Activated CD4-positive, alpha-beta T cell treated with anti-CD3 and anti-CD28 coated beads, Interleukin-2, Interleukin-6, amounts not matched to agents 100 ng/mL and 50 ng/mL, durations not matched to agents 16 hours and 8 hours (primary cell): ENCODE data around the gene PEF1.

Experiments used
- DNase-seq: peaks from one replicate; pipeline ENCODE4 v3.0.0-alpha.2; 2020

PEF1 gene

DNA sequence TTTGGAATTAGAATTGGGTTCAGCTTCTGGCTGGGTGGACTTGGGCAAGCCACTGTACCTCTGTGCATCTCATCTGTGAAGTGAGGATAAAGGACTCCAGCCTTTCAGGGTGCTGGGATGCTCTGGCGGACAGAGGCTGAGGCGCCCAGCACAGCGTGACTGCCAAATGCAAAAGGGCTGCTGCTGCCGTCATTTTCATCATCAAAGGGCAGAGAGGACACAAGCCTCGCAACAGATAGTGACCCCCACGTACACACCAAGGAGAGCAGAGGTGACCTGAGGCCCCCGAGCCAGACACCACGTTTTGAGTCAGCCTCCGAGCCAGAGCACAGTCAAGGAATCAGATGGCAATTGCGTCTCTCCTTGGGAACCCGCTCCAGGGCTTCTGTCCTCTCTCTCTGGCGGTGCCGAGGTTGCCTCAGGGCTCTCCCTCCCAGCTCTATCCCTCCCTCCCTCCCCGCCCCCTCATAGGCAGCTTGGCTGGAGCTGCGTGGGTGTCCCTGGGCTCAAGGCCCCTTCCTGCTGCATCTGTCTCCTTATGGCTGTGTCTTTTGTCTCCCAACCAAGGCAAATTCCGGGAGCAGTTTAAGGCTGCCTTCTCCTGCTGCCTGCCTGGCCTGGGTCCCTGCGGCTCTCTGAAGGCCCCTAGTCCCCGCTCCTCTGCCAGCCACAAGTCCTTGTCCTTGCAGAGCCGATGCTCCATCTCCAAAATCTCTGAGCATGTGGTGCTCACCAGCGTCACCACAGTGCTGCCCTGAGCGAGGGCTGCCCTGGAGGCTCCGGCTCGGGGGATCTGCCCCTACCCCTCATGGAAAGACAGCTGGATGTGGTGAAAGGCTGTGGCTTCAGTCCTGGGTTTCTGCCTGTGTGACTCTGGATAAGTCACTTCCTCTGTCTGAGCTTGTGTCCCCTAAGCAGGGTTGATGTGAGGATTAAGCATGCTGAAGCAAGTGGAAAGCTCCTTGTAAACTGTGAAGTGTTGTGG lies 18.2 kb downstream of the PEF1 start:
- no peak for DNase-seq

DNA sequence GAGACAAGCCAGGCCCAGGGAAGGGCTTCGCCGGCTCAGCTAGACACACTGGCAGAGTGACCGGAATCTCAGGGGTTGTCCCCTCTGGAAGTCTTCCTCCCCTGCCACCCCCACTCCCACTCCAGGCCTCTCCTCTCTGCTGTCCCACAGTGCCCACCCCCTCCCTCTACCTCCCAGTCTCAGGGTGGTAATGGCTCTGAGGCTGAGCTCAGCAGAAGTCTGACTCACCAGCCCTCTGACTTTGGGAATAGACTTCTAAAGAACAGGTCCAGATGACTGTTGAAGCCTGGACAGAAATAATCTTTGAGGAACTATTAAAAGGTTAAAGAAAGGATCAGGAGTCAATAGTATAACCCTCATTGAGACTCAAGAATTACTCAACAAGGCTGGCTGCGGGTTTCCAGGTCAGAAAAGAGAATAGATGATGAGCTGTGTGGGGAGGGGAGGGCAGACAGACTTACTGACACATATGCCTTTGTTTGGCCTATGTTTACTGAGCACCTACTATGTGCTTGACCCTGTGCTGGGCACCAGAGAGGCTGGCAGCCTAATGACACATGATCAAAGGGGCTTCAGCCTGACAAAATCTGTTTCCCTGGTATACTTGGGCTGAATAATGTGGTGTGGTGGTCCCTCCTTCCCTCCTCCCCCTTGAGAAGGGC lies 19.0 kb downstream of the PEF1 start:
- no peak for DNase-seq

DNA sequence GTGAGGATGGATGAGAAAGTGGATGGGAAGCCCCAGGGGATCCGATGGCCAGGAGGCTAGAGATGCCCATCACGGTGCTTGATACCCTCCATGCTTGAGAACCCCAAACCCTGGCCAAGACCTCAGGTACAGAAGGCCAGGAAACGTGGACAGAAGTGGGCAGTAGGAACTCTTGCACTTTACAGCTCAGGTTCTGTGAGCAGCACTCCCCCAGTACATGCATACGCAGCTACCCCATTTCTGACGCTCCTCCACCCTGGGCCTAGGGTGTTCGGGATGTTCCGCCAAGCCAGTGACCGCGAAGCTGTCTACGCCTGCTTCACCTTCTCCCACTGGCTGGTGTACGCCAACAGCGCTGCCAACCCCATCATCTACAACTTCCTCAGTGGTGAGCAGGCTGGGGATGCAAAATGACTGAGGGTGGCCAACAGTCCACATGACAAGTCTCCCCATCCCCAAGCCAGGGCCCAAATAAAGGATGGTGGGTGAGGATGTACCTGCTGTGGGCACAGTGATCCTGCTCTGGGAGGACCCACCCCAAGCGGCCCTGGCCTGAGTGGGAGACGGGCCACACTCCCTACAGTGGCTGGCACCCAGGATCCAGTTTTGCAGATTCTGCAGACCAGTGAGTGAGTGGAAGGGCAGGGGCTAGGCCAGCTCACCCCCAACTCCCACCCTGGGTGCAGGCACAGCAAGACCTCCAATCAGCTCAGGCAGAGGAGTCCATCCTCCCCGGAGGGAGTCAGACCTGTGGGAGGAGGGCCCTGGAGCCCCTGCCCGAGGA lies 19.8 kb downstream of the PEF1 start:
- no peak for DNase-seq

DNA sequence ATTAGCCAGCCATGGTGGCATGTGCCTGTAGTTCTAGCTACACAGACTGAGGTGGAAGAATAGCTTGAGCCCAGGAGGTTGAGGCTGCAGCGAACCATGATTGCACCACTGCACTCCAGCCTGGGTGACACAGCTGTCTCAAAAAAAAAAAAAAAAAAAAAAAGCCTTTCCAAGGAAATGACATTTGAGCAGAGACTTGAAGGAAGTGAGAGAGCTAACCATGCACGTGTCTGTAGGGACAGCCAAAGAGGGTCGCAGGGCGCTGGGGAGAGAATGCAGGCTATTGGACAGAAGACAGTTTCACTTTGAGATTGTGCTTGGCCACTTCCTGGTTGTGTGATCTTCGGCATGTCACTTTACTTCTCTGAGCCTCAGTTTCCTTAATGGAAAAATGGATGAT lies 20.4 kb downstream of the PEF1 start:
- peak; percentile 20 for DNase-seq

DNA sequence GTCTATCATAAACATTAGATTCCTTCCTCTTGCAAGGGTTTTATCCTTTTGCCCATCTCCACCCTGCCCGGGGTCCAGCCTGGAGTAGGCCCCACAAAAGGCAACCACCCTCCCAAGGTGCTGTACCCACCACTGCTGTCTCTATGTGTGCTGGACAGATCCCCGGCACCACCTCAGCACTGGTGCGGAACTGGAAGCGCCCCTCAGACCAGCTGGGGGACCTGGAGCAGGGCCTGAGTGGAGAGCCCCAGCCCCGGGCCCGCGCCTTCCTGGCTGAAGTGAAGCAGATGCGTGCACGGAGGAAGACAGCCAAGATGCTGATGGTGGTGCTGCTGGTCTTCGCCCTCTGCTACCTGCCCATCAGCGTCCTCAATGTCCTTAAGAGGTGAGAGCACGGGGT lies 21.3 kb downstream of the PEF1 start:
- no peak for DNase-seq

DNA sequence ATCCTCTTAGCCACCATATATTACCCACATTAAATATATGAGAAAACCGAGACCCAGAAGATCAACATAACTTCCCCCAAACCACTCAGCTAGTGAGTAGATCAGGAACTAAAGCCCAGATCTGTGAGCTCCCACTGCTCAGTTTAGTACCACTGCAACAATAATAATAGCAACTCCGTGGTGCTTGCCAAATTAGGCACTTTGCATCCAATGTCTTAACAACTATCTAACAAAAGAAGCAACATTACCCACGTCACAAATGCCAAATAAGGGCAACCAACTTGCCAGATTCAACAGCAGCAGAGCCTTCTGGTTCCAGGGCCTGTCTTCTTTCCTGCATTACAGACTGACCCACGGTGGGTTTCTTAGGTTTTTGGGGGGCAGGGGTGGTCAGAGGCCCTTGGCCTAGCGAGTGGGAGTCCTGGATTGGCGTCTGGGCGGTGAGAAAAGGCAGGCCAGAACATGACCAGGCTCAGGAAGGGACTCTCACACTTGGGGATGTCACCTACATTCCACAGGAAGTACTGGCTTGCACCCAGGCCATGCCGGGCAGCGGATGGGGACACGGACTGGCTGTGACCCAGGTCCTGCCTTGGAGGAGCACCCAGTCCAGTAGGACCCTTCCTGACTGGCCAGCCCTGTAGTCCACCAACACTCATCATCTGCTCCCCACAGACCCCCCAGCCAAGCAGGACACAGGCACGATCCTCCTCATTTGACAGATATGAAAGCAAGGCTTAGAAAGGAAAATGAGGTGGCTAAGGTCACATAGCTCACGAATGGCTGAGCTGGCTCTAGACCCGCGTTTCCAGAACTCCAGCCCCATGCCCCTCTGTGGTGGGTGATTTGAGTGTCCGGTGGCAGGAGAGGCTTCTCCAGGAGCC lies 22.6 kb downstream of the PEF1 start:
- DNase-seq: no peak

DNA sequence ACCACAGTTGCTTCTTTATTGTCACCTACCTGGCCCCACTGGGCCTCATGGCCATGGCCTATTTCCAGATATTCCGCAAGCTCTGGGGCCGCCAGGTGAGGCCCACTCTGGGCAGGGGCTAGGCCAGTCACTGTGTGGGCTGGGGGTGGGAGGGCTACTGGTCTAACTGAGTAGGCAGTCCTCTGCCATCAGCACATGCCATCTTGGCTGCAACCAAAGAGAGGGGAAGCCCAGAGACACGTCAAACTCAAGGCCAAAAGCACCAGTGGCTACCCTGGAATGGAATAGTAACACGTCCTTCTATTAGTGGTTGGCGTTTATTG lies 23.2 kb downstream of the PEF1 start:
- no peak for DNase-seq

DNA sequence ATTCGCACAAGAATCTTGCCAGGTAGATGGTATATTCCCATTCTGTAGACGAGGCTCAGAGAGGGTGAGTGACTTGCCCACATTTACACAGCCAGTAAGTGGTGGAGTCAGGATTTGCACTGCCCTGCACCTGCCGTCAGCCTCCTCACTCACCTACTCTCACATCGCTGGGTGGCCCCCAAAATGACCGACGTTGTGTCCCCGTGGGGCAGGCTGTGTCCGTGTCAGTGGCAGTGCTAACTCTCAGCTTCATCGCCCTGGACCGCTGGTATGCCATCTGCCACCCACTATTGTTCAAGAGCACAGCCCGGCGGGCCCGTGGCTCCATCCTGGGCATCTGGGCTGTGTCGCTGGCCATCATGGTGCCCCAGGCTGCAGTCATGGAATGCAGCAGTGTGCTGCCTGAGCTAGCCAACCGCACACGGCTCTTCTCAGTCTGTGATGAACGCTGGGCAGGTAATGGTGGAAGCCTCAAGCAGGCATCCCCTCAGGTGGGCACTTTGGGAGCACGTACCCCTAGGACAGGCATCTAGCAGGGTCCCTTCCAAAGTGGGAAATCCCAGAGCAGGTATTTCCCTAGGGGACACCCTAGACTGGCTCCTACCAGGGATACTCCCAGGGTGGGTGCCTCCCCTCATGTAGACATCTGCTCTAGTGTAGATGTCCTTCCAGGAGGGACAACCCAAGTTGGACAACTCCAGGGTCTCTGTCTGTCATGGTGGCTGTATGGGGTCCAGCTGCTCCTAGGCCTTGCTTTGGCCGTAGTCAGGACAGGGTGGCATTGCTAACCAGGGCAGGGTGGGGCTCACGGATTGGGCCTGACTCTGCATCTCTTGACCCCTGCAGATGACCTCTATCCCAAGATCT lies 23.8 kb downstream of the PEF1 start:
- no peak for DNase-seq

DNA sequence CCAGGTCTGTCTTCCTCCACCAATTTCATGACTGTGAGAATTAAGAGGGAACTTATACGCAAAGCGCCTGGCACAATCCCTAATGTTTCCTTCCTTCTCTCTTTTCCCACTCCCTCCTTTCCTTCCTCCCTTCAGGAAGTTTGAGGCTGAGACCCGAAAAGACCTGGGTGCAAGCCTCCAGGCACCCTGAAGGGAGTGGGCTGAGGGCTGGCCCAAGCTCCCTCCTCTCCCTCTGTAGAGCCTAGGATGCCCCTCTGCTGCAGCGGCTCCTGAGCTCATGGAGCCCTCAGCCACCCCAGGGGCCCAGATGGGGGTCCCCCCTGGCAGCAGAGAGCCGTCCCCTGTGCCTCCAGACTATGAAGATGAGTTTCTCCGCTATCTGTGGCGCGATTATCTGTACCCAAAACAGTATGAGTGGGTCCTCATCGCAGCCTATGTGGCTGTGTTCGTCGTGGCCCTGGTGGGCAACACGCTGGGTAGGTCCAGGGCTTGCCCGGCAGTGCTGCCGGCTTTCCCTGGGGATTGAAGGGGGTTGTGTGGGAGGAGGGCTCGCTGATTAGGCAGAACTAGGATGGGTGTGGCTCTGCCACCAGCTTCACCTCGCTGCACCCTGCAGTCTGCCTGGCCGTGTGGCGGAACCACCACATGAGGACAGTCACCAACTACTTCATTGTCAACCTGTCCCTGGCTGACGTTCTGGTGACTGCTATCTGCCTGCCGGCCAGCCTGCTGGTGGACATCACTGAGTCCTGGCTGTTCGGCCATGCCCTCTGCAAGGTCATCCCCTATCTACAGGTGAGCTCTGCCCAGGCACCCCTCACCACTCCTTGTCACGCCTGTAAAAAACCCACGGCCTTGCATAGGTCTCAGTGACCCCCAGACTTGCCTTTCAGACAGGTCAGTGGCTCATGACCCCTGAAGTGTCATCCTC lies 25.5 kb downstream of the PEF1 start:
- DNase-seq: no peak

DNA sequence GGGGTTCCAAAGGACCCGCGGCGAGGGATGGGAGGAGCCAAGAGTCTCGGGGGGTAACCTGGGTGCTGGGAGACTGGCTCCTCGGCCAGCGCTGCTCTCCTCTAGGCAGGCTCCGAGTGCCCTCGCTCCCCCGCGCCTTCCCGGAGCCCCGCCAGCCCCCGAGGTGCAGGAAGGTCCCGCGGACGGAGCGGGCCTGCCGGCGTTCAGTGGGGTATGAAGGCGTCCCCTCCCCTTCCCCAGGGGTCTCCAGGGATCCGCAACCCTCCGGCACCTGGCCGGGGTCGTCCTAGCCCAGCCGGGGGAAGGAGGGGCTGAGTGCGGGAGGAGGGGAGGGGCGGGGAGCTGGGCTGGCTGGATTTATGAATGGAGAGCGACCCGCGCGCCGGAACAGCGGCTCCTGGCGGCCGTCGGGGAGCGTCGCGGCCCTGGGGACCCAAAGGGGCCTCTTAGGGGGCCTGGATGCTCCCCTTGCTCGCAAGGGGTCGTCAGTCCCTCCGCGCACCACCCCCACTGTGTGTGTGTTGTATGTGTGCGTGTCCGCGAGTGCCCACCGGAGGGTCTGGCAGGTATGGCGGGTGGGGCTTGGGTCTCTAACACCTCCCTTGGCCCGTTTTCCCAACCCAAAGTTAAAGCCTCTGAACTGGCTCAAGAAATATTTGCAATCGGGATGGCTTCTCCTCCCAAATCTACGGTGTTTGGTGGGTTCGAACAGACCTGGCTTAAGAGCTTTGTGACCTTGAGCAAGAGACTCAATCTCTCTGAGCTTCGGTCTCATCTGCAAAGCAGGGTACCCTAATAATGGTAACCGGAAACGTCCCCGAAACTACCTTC lies 26.5 kb downstream of the PEF1 start:
- DNase-seq: peak; percentile 49

DNA sequence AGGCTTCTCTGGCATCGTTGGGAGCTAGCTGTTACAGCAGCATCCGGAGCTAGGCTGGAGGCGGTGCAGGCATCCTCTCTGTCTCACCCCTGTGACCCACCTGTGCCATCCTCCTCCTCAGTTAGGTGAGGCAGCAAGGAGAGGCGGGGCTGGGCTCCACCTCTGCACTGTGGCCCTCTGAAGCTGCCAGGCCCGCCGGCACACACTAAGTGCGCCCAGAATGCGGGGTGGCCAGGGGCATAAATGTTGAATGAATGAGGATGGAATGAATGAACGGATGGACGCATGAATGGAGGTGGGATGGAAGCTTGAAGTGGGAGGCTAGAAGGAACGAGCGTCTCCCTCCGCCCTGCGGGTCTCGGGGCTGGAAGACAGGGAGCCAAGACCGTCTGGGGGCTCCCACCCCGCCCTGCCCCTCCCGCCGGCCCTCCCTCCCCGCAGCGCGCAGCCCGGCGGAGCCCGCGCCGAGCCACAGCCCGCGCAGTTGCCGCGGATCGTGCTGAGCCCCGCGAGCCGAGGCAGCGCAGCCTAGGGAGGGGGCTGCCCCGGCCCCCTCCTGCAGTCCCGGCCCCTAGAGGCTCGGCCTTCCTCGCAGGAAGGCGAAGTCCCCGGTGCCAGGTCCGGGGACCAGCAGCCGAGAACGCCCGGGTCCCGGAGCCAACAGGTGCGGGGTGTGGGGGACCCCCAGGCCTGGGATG lies 27.3 kb downstream of the PEF1 start, which contains the start of gene HCRTR1:
TSS of gene HCRTR1 (plus strand) at position 472 of the 698 bp plus-strand sequence. CDS start 1,504 bp downstream, outside the sequence.
- no peak for DNase-seq

DNA sequence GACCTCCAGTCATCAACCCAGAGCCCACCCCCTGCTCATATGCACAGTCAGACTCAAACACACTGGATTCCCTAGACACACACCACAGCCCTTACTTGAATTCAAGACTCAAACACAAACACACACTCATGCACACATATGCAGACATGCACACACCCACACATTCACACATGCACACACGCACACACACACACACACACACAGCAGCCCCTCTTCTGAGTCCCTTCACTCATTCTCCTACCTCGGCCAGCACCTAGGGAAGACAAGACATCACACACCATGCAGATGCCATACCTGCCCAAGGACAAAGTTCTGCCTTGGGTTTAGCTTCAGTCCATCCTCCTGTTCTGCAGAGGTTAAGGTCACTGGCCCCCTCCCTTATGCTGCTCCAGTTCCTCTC lies 28.7 kb downstream of the PEF1 start:
- DNase-seq: no peak

DNA sequence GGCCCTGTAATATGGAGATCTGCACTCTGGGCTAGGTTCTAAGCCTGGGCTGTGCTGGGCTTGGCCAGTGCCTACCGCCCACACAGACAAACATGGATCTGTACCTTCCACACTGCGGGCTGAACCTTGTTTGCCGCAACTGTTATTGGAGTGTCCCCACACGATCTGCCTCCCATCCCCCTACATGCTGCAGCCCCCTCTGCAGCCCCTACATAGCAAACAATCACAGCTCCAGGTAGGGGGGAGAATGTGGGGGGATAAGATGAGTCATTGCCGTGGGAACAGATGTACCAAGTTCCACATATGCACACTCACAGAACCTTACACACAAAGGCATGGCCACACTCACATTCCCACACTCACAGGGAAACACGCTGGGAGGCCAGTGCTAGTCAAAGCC lies 29.3 kb downstream of the PEF1 start:
- no peak for DNase-seq

DNA sequence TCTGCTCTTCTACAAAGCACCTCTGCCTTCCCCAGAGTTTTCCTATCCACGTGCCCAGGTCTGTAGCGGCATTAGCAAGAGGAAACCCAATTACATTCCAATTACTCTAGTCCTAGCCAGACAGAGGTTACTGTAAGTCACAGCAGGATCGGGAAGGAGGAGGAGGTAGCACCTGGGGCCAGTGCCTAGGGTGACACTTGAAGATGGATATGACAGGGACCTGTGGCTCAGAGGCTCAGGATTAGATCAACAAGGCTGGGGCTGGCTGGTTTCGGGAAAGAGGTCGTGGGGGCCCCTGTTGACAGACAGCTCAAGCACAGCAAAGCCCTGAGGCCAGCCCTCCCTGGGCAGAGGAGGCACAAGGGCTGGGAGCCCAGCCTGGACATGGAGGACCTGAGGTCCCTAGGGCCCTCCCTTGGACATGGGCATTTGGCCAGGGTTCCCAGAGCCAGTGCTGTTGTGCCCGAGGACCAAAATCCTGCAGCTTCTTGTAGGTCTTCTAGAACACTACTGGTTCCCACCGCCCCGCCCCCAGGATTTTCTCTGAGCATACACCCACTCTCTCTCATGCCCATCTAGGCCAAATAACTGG lies 30.2 kb downstream of the PEF1 start:
- no peak for DNase-seq

DNA sequence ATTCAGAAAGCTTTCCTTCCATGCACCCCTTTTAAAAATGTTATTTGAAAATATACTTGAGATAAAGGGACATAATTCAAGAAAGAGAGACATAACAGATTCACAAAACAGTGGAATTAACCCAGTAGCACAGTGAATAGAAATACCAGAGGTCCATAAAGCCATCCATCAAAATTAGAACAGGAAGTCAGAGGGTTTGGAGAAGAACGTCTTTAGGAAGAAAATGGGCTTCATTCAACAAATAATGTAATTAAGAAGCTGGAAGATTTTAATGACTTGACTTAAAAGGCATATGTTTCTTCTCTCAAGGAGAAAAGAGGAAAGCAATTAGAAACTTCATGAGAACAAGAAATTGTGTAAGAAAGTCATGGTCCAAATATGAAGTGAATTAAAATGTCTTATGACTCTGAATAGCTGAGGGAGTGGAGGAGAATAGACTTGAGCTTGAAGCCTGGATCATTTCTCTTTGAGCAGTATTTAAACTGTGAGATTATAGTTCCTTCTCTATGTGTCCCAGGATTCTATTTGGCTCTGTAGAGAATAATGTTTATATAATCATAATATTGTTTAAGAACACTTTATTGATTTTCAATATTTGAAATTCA lies 35.1 kb downstream of the PEF1 start:
- DNase-seq: no peak

DNA sequence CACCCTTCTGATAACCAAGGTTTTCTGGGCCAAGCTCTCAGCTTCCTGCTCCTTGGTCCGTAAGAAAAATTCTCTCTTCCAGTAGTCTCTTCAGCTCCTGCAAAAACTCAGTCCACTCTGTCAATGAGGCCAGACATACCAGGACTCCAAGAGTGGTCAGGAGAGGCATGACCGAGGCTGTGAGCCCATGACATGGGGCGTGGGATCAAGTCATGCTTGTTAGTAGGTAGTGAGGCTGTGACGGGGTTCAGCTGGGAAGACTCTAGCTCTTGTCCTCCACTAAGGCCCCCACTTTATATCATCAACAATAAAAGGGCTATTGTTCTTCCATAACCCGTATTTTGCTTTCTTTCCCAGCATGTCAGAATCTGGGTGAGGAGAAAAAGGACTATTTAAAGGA lies 37.3 kb downstream of the PEF1 start:
- no peak for DNase-seq

DNA sequence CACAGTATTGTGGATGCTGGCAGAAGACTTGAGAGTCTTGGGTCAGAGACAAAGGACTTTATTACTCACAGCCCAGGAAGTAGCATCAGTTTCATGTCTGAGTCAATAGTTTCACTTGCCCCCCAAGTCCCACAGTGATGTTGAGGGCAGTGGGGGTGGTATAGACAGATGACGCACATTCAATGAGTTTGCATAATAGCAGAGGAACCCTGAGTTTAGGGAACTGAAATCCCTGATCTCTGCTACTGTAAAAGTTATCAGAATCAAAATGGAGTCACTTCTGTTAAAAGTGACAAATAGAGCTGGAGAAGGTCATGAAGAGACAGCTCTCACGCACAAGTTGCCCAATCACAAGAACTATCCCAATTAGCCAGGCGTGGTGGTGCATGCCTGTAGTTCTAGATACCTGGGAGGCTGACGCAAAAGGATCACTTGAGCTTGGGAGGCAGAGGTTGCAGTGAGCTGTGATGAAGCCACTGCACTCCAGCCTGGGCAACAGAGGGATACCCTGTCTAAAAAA lies 38.7 kb downstream of the PEF1 start:
- DNase-seq: peak; percentile 86

DNA sequence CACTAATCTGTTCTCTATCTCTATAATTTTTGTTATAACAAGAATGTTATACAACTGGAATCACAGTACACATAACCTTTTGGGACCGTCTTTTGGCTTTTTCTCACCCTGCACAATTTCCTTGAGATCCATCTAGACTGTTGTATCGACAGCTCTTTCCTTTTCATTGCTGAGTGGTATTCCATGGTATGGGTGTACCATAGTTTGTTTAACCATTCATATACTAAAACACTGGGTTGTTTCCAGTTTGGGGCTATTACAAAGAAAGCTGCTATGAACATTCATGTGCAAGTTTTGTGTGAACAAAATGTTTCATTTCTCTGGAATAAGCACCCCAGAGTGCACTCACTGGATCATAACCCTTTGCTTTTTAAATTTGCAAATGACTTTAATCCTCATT lies 42.6 kb downstream of the PEF1 start:
- no peak for DNase-seq
